Right cardiac atrium (tissue), 5 donors: ENCODE data around the gene CPPED1. TPM values are rescaled to one million over a fixed set of nuclear protein-coding genes. Genes with fewer than 3 reads are reported as not detected.

Source experiments
- ATAC-seq, 2 donors: fragments of 200-7000 bp; cut with Tn5 transposase; one replicate each; pipeline versions ENCODE4 v1.8.0 to v1.9.1; 2020; ENCODE audit warnings: moderate library complexity in 2 of 2, mild to moderate bottlenecking in 1 of 2
- DNase-seq, 3 donors: peaks; one replicate each; pipeline ENCODE4 v3.0.0-alpha.2; 2020
- H3K27ac ChIP-seq: one replicate; pipeline ENCODE4 v1.5.1; 2013; ENCODE audit warnings: mild to moderate bottlenecking, low read length, control low read depth, moderate library complexity
- H3K27me3 ChIP-seq: one replicate; pipeline ENCODE4 v1.6.1; 2013; ENCODE audit not compliant: control insufficient read depth, insufficient read depth
- H3K4me1 ChIP-seq: one replicate; pipeline ENCODE4 v1.6.1; 2013; ENCODE audit warnings: low read length; ENCODE audit not compliant: control insufficient read depth, insufficient read depth
- H3K4me3 ChIP-seq: one replicate; pipeline ENCODE4 v1.5.1; 2013; ENCODE audit warnings: low read length, control low read depth
- H3K9me3 ChIP-seq: one replicate; pipeline ENCODE4 v1.6.1; 2013; ENCODE audit warnings: low read length; ENCODE audit not compliant: control insufficient read depth
- WGBS: extraction: QIAGEN DNeasy Blood & Tissue Kit; methylation state at CpG from one replicate; pipeline ENCODE4 v1.1.7; 2013; 5-methylcytosine and 5-hydroxymethylcytosine counted together
- intact Hi-C, 4 donors: fragments of 100-400 bp; cut with DNase I; formaldehyde crosslinking; loops; one replicate each; pipeline versions ENCODE4 v1.11.0 to v1.14.0; 2022 to 2023
- polyA plus RNA-seq: library from polyadenylated mRNA; stranded (reverse); fragments of 200-250 nt; gene quantifications from one replicate; pipeline ENCODE4 v1.2.3, GENCODE V29; 2013
- total RNA-seq, 4 donors: library from RNA; stranded (reverse); fragmentation: NEBNext Ultra II Directional; extraction: Animal tissue kit (Norgen Biotek cat#: 25700); gene quantifications; one replicate each; pipeline ENCODE4 v1.2.1, GENCODE V29; 2021
- donor health status: healthy with polysubstance abuse.
- donor health status: DM: no; HTN: yes; CAD: no.
- donor health status: DM: no; HTN: no; CAD: no.
- donor health status: DM: no; HTN: yes; CAD: no; lungs with severe emphysema.
- donor health status: DM: yes; HTN: yes; CAD: no.

CPPED1 gene
- total and polyA plus RNA-seq, 5 donors, result 6.5 to 13.0 (median 11.7) TPM

GRCh38 chr16:12664164-12664733 is 139.4 kb downstream of the CPPED1 start:
- no peak for DNase-seq
- Histone ChIP-seq H3K27me3 (no peaks in the 10 kb centered on the region), H3K27ac (no peak overlapping the region), H3K9me3 (no peaks in the 10 kb centered on the region), H3K4me1 (no peaks in the 10 kb centered on the region), H3K4me3 (no peak overlapping the region)
- no peak for ATAC-seq
- 96% methylated on average over 9 of the region's 9 CpGs for WGBS
- intact Hi-C loops, result no loop called here

- no peak for DNase-seq
- intact Hi-C loops, result no loop called here
- no peaks in the 10 kb centered on the region for H3K27me3 ChIP-seq
- no peaks in the 10 kb centered on the region for H3K4me1 ChIP-seq
- WGBS, result 41% methylated on average over 10 of the region's 10 CpGs
- no peaks in the 10 kb centered on the region for H3K9me3 ChIP-seq
- H3K27ac ChIP-seq, result no peak overlapping the region
- no peak overlapping the region for H3K4me3 ChIP-seq
- no peak for ATAC-seq
Observed at GRCh38 chr16:12661656-12662172, 142.0 kb downstream of the CPPED1 start.

- Histone ChIP-seq H3K4me3 (no peak overlapping the region), H3K4me1 (no peaks in the 10 kb centered on the region), H3K27me3 (no peaks in the 10 kb centered on the region), H3K27ac (no peak overlapping the region), H3K9me3 (no peaks in the 10 kb centered on the region)
- DNase-seq, result no peak
- intact Hi-C loops, result no loop called here
- 71% methylated on average over 3 of the region's 3 CpGs for WGBS
- ATAC-seq, result no peak
Observed at GRCh38 chr16:12659871-12660270, 143.8 kb downstream of the CPPED1 start.

- Histone ChIP-seq H3K27me3 (no peaks in the 10 kb centered on the region), H3K27ac (no peak overlapping the region), H3K4me3 (no peak overlapping the region), H3K4me1 (no peaks in the 10 kb centered on the region), H3K9me3 (no peaks in the 10 kb centered on the region)
- ATAC-seq (no peak), DNase-seq (no peak)
- intact Hi-C loops, result no loop called here
- 90% methylated on average over 5 of the region's 5 CpGs for whole genome bisulfite sequencing
Observed at GRCh38 chr16:12658506-12658905, 145.2 kb downstream of the CPPED1 start.

- Histone ChIP-seq H3K4me1 (no peaks in the 10 kb centered on the region), H3K9me3 (no peaks in the 10 kb centered on the region), H3K4me3 (no peak overlapping the region), H3K27ac (no peak overlapping the region), H3K27me3 (no peaks in the 10 kb centered on the region)
- DNase-seq (no peak), ATAC-seq (no peak)
- intact Hi-C loops, result no loop called here
- WGBS, result 64% methylated on average over 11 of the region's 11 CpGs
Observed at GRCh38 chr16:12655537-12655936, 148.2 kb downstream of the CPPED1 start.

GRCh38 chr16:12653820-12654392 is 149.8 kb downstream of the CPPED1 start:
- H3K4me1 ChIP-seq, result no peaks in the 10 kb centered on the region
- no peaks in the 10 kb centered on the region for H3K9me3 ChIP-seq
- H3K27me3 ChIP-seq, result no peaks in the 10 kb centered on the region
- ATAC-seq (no peak), DNase-seq (no peak)
- H3K4me3 ChIP-seq, result no peak overlapping the region
- WGBS, result 82% methylated on average over 2 of the region's 2 CpGs
- intact Hi-C loops, result no loop called here
- H3K27ac ChIP-seq, result no peak overlapping the region

- ATAC-seq (no peak), DNase-seq (no peak)
- intact Hi-C loops, result no loop called here
- no peaks in the 10 kb centered on the region for H3K27me3 ChIP-seq
- H3K4me1 ChIP-seq, result no peaks in the 10 kb centered on the region
- H3K4me3 ChIP-seq, result no peak overlapping the region
- WGBS, result 79% methylated on average over 4 of the region's 4 CpGs
- no peak overlapping the region for H3K27ac ChIP-seq
- H3K9me3 ChIP-seq, result no peaks in the 10 kb centered on the region
Observed at GRCh38 chr16:12652924-12653323, 150.8 kb downstream of the CPPED1 start.

- Histone ChIP-seq H3K4me3 (no peak overlapping the region), H3K27ac (no peak overlapping the region), H3K27me3 (no peaks in the 10 kb centered on the region), H3K9me3 (no peaks in the 10 kb centered on the region), H3K4me1 (peaks cover under 1% of the 10 kb centered on the region)
- 48% methylated on average over 16 of the region's 16 CpGs for WGBS
- no peak for ATAC-seq
- intact Hi-C loops, result no loop called here
- DNase-seq, result no peak
Observed at GRCh38 chr16:12651765-12652512, 151.7 kb downstream of the CPPED1 start.

- Histone ChIP-seq H3K27ac (no peak overlapping the region), H3K9me3 (no peaks in the 10 kb centered on the region), H3K4me3 (no peak overlapping the region), H3K27me3 (no peaks in the 10 kb centered on the region), H3K4me1 (peaks cover 3% of the 10 kb centered on the region)
- ATAC-seq (no peak), DNase-seq (no peak)
- WGBS, result 94% methylated on average over 2 of the region's 2 CpGs
- intact Hi-C loops, result no loop called here
Observed at GRCh38 chr16:12649356-12649755, 154.3 kb downstream of the CPPED1 start.

- Histone ChIP-seq H3K27ac (no peak overlapping the region), H3K9me3 (no peaks in the 10 kb centered on the region), H3K27me3 (no peaks in the 10 kb centered on the region), H3K4me1 (peaks cover 3% of the 10 kb centered on the region), H3K4me3 (no peak overlapping the region)
- peak; percentile 29 to 66 (median 65) for DNase-seq
- ATAC-seq, result peak; percentile 41 to 43
- 26% methylated on average over 10 of the region's 10 CpGs for WGBS
- intact Hi-C loops, result no loop called here
Observed at GRCh38 chr16:12646490-12647274, 157.0 kb downstream of the CPPED1 start.

- no peak for ATAC-seq
Observed at GRCh38 chr16:12646098-12646489, 157.6 kb downstream of the CPPED1 start.

More at GRCh38 chr16:12646098-12646489, 157.6 kb downstream of the CPPED1 start:
- no peak overlapping the region for H3K4me3 ChIP-seq
- H3K27ac ChIP-seq, result no peak overlapping the region
- intact Hi-C loops, result no loop called here
- 53% methylated on average over 4 of the region's 4 CpGs for WGBS
- no peak for DNase-seq
- no peaks in the 10 kb centered on the region for H3K27me3 ChIP-seq
- H3K9me3 ChIP-seq, result no peaks in the 10 kb centered on the region
- peaks cover 3% of the 10 kb centered on the region for H3K4me1 ChIP-seq
